Uterus (tissue), 2 donors: ENCODE data around the gene SLC41A3.
"Not testable (repeated sequence)": the region's sequence is repeated elsewhere in the genome, so short reads cannot be mapped to it uniquely, and the experiment has no call there.

Experiments
- POLR2A ChIP-seq, 2 donors: fragments of 450-650 bp; IDR thresholded peaks; one replicate each; pipeline ENCODE4 v1.6.1; 2016; ENCODE audit warnings: antibody characterized with exemption in 2 of 2, mild to moderate bottlenecking in 1 of 2, moderate library complexity in 1 of 2
- TF ChIP-seq, protein P1 (sequence below), 4 experiments: fragments of 200-600 bp in 2 of 4; fragments of 450-650 bp in 2 of 4; sonication (generic) in 2 of 4; IDR thresholded peaks; one replicate each; pipeline ENCODE4 v1.5.1; 2016 to 2019; ENCODE audit warnings: antibody characterized with exemption in 4 of 4, mild to moderate bottlenecking in 2 of 4, moderate library complexity in 1 of 4

DNA sequence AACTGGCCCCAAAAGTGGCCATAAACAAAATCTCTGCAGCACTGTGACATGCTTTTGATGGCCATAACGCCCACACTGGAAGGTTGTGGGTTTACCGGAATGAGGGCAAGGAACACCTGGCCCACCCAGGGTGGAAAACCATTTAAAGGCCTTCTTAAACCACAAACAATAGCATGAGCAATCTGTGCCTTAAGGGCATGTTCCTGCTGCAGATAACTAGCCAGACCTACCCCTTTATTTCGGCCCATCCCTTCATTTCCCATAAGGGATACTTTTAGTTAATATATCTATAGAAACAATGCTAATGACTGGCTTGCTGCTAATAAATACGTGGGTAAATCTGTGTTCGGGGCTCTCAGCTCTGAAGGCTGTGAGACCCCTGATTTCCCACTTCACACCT is 8.2 kb upstream of the SLC41A3 start:
- TF ChIP-seq, protein P1, sequence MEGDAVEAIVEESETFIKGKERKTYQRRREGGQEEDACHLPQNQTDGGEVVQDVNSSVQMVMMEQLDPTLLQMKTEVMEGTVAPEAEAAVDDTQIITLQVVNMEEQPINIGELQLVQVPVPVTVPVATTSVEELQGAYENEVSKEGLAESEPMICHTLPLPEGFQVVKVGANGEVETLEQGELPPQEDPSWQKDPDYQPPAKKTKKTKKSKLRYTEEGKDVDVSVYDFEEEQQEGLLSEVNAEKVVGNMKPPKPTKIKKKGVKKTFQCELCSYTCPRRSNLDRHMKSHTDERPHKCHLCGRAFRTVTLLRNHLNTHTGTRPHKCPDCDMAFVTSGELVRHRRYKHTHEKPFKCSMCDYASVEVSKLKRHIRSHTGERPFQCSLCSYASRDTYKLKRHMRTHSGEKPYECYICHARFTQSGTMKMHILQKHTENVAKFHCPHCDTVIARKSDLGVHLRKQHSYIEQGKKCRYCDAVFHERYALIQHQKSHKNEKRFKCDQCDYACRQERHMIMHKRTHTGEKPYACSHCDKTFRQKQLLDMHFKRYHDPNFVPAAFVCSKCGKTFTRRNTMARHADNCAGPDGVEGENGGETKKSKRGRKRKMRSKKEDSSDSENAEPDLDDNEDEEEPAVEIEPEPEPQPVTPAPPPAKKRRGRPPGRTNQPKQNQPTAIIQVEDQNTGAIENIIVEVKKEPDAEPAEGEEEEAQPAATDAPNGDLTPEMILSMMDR (IDR thresholded peaks at IDR 0.05), result not testable (repeated sequence)
- not testable (repeated sequence) for TF ChIP-seq POLR2A (IDR thresholded peaks at IDR 0.05)
